Transverse colon (tissue), 4 donors: ENCODE data around the gene RAB25.

ENCODE experiments used
- EP300 ChIP-seq: sonication (generic); formaldehyde crosslinking; IDR thresholded peaks from one replicate; pipeline ENCODE4 v1.6.1; 2017; ENCODE audit warnings: antibody characterized with exemption, low read depth
- POLR2A ChIP-seq: fragments of 450-650 bp; IDR thresholded peaks from one replicate; pipeline ENCODE4 v1.6.1; 2016; ENCODE audit warnings: antibody characterized with exemption, mild to moderate bottlenecking, moderate library complexity
- POLR2AphosphoS5 ChIP-seq, 3 donors: sonication (generic); formaldehyde crosslinking; IDR thresholded peaks; one replicate each; pipeline ENCODE4 v1.6.1; 2016; ENCODE audit warnings: antibody characterized with exemption in 3 of 3
- TF ChIP-seq, protein P1 (sequence below), 5 experiments: fragments of 200-600 bp in 3 of 5; fragments of 450-650 bp in 2 of 5; sonication (generic) in 3 of 5; IDR thresholded peaks; 1 replicate in 2 of 5; 2 replicates in 3 of 5; pipeline ENCODE4 v1.5.1; 2016 to 2017; ENCODE audit warnings: antibody characterized with exemption in 5 of 5, inconsistent platforms in 3 of 5, mild to moderate bottlenecking in 2 of 5, moderate library complexity in 1 of 5

GRCh38 chr1:156060937-156061636 lies at the start of gene RAB25:
- TF ChIP-seq, protein P1, sequence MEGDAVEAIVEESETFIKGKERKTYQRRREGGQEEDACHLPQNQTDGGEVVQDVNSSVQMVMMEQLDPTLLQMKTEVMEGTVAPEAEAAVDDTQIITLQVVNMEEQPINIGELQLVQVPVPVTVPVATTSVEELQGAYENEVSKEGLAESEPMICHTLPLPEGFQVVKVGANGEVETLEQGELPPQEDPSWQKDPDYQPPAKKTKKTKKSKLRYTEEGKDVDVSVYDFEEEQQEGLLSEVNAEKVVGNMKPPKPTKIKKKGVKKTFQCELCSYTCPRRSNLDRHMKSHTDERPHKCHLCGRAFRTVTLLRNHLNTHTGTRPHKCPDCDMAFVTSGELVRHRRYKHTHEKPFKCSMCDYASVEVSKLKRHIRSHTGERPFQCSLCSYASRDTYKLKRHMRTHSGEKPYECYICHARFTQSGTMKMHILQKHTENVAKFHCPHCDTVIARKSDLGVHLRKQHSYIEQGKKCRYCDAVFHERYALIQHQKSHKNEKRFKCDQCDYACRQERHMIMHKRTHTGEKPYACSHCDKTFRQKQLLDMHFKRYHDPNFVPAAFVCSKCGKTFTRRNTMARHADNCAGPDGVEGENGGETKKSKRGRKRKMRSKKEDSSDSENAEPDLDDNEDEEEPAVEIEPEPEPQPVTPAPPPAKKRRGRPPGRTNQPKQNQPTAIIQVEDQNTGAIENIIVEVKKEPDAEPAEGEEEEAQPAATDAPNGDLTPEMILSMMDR (IDR thresholded peaks at IDR 0.05), result no peak
- peak; percentile 94 for TF ChIP-seq POLR2A
- peak; percentile 78 to 97 (median 90) for TF ChIP-seq POLR2AphosphoS5 (IDR thresholded peaks at IDR 0.05)
- no peak for TF ChIP-seq EP300
